ENCODE data around the gene BICRAL.

- no peak for TF ChIP-seq POLR2A (IDR thresholded peaks at IDR 0.05; ENCODE audit: low read length)
- no peak for TF ChIP-seq GATA1 (IDR thresholded peaks at IDR 0.05; ENCODE audit: low read depth, low read length)
Measured at GRCh38 chr6:42735976-42736375, 45.9 kb upstream of the BICRAL start.

All from erythroblast (primary cell).